ENCODE measurements around the gene TAB3. TPM values are rescaled to one million over a fixed set of nuclear protein-coding genes. Genes with fewer than 3 reads are reported as not detected.

The TAB3 gene
- total and polyA plus RNA-seq, 9 of the 15 experiments (the other 6 are each of a cell fraction or from before 2014, with no cell fraction given): 2.4 to 31.1 (median 15.5) TPM

DNA sequence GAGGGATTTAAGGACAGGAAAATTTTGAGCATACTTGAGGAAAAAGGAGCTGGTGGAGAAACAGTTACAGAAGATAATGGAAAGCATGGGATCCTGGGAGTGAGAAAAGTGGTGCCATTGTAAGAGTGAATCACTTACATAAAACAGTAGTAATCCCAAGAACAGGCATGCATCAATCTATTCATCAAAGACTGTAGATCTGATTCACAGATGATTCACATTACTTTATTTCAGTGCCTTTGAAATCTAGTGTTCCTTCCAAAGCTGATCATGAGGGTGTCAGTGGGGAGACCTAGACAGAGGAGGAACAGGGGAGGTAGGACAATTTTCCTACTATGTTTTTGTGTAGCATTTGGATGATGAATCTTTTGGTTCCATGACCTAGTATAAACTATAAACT, 102.7 kb downstream of the TAB3 start (continued):
- TF ChIP-seq RHOXF2B (CRISPR knock-in tag; conservative IDR thresholded peaks at IDR 0.05) (no peak), TSC22D4 (tag; IDR thresholded peaks at IDR 0.05) (no peak)

DNA sequence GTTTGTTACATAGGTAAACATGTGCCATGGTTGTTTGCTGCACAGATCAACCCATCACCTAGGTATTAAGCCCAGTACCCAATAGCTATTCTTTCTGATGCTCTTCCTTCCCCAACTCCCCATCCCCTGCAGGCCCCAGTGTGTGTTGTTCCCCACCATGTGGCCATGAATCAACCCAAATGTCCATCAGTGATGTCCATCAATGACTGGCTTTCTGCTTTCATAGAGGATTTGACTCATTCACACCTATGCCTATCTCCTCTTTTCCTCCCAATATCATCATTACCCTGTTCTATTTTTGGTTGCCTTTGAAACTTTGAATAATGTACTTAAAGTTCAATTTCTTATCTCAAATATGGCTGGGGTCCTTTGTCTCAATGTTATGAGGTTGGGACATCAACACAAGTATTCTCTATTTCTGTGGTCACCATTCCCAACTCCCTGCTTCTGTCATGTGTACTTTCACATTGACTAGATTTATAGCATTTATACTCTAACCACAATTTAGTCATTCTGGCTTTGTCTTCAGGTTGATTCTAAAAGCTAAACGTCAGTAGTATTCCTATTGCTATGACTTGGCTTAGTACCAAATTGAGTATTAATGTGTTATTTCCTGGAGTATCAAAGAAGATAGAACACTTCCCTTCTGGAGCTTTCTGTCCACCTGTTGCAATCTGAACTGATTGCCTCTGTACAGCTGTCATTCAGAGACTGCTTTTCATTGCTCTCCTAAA, 107.2 kb downstream of the TAB3 start:
- FAIRE-seq: no peak
- no peak overlapping the region for H3K9ac ChIP-seq (ENCODE audit: insufficient read depth in 1 of 2, low read depth in 2 of 2, low read length in 2 of 2)
- peaks cover 0 to 7% of the 10 kb centered on the region in 2 experiments; a peak in 3 of 5 replicates for H3K27me3 ChIP-seq (ENCODE audit: control insufficient read depth in 2 of 2, insufficient read depth in 2 of 2, low read length in 2 of 2)
- no peaks in the 10 kb centered on the region for H3K4me1 ChIP-seq (replicated peaks in 1 of 2; ENCODE audit: control insufficient read depth in 2 of 2, insufficient read depth in 2 of 2, low read length in 2 of 2)
- intact Hi-C loops (cut with micrococcal nuclease): no loop called here
- ATAC-seq: no peak
- no peak overlapping the region for H2AFZ ChIP-seq (ENCODE audit: low read depth, low read length)
- no peak for DNase-seq (ENCODE audit: extremely low read depth in 1 of 4, low spot score in 3 of 4)
- H3K4me3 ChIP-seq: no peak overlapping the region
- H3K79me2 ChIP-seq (ENCODE audit: control insufficient read depth, insufficient read depth, low read length): no peaks in the 10 kb centered on the region
- no peaks in the 10 kb centered on the region for H3K9me3 ChIP-seq (replicated peaks; ENCODE audit: control insufficient read depth, insufficient read depth, low read depth, low read length)
- no peak overlapping the region for H3K27ac ChIP-seq (ENCODE audit: extremely low read depth, low read depth, low read length)
- ChIA-PET CTCF (ENCODE audit: low intra/inter-chr PET ratio) (no interaction called here), POLR2A (no interaction called here)
- TF ChIP-seq TRIM24 (IDR thresholded peaks at IDR 0.05): no peak
- TF ChIP-seq, protein P1, sequence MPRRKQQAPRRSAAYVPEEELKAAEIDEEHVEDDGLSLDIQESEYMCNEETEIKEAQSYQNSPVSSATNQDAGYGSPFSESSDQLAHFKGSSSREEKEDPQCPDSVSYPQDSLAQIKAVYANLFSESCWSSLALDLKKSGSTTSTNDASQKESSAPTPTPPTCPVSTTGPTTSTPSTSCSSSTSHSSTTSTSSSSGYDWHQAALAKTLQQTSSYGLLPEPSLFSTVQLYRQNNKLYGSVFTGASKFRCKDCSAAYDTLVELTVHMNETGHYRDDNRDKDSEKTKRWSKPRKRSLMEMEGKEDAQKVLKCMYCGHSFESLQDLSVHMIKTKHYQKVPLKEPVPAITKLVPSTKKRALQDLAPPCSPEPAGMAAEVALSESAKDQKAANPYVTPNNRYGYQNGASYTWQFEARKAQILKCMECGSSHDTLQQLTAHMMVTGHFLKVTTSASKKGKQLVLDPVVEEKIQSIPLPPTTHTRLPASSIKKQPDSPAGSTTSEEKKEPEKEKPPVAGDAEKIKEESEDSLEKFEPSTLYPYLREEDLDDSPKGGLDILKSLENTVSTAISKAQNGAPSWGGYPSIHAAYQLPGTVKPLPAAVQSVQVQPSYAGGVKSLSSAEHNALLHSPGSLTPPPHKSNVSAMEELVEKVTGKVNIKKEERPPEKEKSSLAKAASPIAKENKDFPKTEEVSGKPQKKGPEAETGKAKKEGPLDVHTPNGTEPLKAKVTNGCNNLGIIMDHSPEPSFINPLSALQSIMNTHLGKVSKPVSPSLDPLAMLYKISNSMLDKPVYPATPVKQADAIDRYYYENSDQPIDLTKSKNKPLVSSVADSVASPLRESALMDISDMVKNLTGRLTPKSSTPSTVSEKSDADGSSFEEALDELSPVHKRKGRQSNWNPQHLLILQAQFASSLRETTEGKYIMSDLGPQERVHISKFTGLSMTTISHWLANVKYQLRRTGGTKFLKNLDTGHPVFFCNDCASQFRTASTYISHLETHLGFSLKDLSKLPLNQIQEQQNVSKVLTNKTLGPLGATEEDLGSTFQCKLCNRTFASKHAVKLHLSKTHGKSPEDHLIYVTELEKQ (CRISPR knock-in tag; IDR thresholded peaks at IDR 0.05): no peak
- TF ChIP-seq EP300 (IDR thresholded peaks at IDR 0.05; ENCODE audit: low read length): no peak
- H3K36me3 ChIP-seq (ENCODE audit: control insufficient read depth, insufficient read depth, low read length): no peaks in the 10 kb centered on the region
- H4K20me1 ChIP-seq (replicated peaks; ENCODE audit: control insufficient read depth, insufficient read depth, low read length): no peaks in the 10 kb centered on the region
- 0% methylated on average over 1 of the region's 1 CpG for WGBS (ENCODE audit: insufficient coverage, low coverage, missing lambda C conversion rate)
- no peak overlapping the region for H3K4me2 ChIP-seq (ENCODE audit: insufficient read depth, low read length)
- in situ Hi-C loops (cut with MboI): no loop called here
- H3K9me1 ChIP-seq (ENCODE audit: control insufficient read depth, insufficient read depth, low read length): no peaks in the 10 kb centered on the region
- BruUV-seq (replicated peaks): no TSS peak
